HCT116 (cell line): Measurements from ENCODE around the gene CPT1A. TPM values are rescaled to one million over a fixed set of nuclear protein-coding genes. Genes with fewer than 3 reads are reported as not detected.

ENCODE experiments used
- ATAC-seq: fragments of 200-7000 bp; cut with Tn5 transposase; 2 replicates; pipeline ENCODE4 v1.9.1; 2020; ENCODE audit warnings: mild to moderate bottlenecking, moderate library complexity
- BruUV-seq: library from RNA; stranded (reverse); fragments of 400-500 nt; replicated peaks from 2 replicates; lab custom pipeline; 2021; lab: Mats Ljungman, UMichigan
- CTCF ChIA-PET: fragments of 300-600 bp; sonication (Branson Sonifier 250); formaldehyde crosslinking; loops from one replicate; lab custom pipeline; 2021; ENCODE audit warnings: antibody characterized with exemption; lab: Charles Lee
- POLR2A ChIA-PET: fragments of 300-600, 350-600 bp; sonication (Branson Sonifier 250); formaldehyde crosslinking; loops from one replicate; lab custom pipeline; 2021; ENCODE audit warnings: antibody characterized with exemption; lab: Charles Lee
- RAD21 ChIA-PET, 2 experiments: fragments of 300-600 bp; sonication (Branson Sonifier 250); formaldehyde crosslinking; loops; one replicate each; lab custom pipeline; 2023; ENCODE audit warnings: low total read pairs in 2 of 2; ENCODE audit not compliant: uncharacterized antibody in 2 of 2, unreplicated experiment in 2 of 2, low non-redundant PET in 1 of 2; lab: Charles Lee
- DNase-seq: peaks from one replicate; pipeline ENCODE4 v3.0.0-alpha.2; 2010; ENCODE audit warnings: low read depth, low spot score
- H2AFZ ChIP-seq: fragments of 200-600 bp; shearing (Covaris generic), sonication (generic); 2 replicates; pipeline ENCODE4 v1.6.1; 2017; ENCODE audit warnings: low read depth, mixed run types, mixed read lengths, antibody characterized with exemption, low read length; ENCODE audit not compliant: poor library complexity, severe bottlenecking
- H3K27ac ChIP-seq: 2 replicates; pipeline ENCODE4 v1.5.1; 2012; ENCODE audit warnings: low read depth, low read length
- H3K27me3 ChIP-seq: fragments of 200-600 bp; sonication (generic); 2 replicates; pipeline ENCODE4 v1.6.1; 2016; ENCODE audit warnings: mixed run types, low read length, mixed read lengths; ENCODE audit not compliant: insufficient read depth
- H3K36me3 ChIP-seq, 2 experiments: fragments of 200-500 bp in 1 of 2; fragments of 200-600 bp in 1 of 2; sonication (Bioruptor generic) in 1 of 2; sonication (generic) in 1 of 2; 2 replicates each; pipeline versions ENCODE4 v1.5.1 to v1.6.1; 2014 to 2016; ENCODE audit warnings: low read length in 2 of 2, inconsistent platforms in 1 of 2, mixed read lengths in 1 of 2, mixed run types in 1 of 2; ENCODE audit not compliant: insufficient read depth in 2 of 2, control insufficient read depth in 1 of 2
- H3K4me1 ChIP-seq, 2 experiments: fragments of 200-600 bp in 1 of 2; sonication (generic) in 1 of 2; 2 replicates each; pipeline versions ENCODE4 v1.5.1 to v1.6.1; 2012 to 2017; ENCODE audit warnings: low read length in 2 of 2, inconsistent platforms in 1 of 2, mild to moderate bottlenecking in 1 of 2, mixed read lengths in 1 of 2, mixed run types in 1 of 2, moderate library complexity in 1 of 2; ENCODE audit not compliant: insufficient read depth in 2 of 2, control insufficient read depth in 1 of 2
- H3K4me2 ChIP-seq: fragments of 200-600 bp; sonication (generic); 2 replicates; pipeline ENCODE4 v1.6.1; 2017; ENCODE audit warnings: mixed run types, low read length, mixed read lengths
- H3K4me3 ChIP-seq, 2 experiments: fragments of 200-600 bp in 1 of 2; sonication (generic) in 1 of 2; replicated peaks in 1 of 2; 2 replicates each; pipeline ENCODE4 v1.5.1; 2011 to 2016; ENCODE audit warnings: low read length in 2 of 2, control low read depth in 1 of 2, low read depth in 1 of 2, mild to moderate bottlenecking in 1 of 2, mixed read lengths in 1 of 2, mixed run types in 1 of 2
- H3K79me2 ChIP-seq: fragments of 200-600 bp; sonication (generic); 2 replicates; pipeline ENCODE4 v1.6.1; 2017; ENCODE audit warnings: mild to moderate bottlenecking, mixed run types, low read length, moderate library complexity, mixed read lengths; ENCODE audit not compliant: insufficient read depth
- H3K9ac ChIP-seq: fragments of 200-600 bp; sonication (generic); 2 replicates; pipeline ENCODE4 v1.6.1; 2016; ENCODE audit warnings: low read length, mixed read lengths
- H3K9me2 ChIP-seq: fragments of 200-600 bp; sonication (generic), shearing (Covaris generic); 2 replicates; pipeline ENCODE4 v1.6.1; 2017; ENCODE audit warnings: mixed run types, mild to moderate bottlenecking, moderate library complexity; ENCODE audit not compliant: insufficient read depth
- H3K9me3 ChIP-seq, 2 experiments: fragments of 200-500 bp in 1 of 2; fragments of 200-600 bp in 1 of 2; sonication (Bioruptor generic) in 1 of 2; sonication (generic) in 1 of 2; 2 replicates each; pipeline ENCODE4 v1.6.1; 2014 to 2017; ENCODE audit warnings: low read length in 2 of 2, mixed read lengths in 2 of 2, inconsistent platforms in 1 of 2, low read depth in 1 of 2, mild to moderate bottlenecking in 1 of 2, mixed run types in 1 of 2, moderate library complexity in 1 of 2; ENCODE audit not compliant: control insufficient read depth in 1 of 2, insufficient read depth in 1 of 2
- H4K20me1 ChIP-seq: fragments of 200-600 bp; sonication (generic), shearing (Covaris generic); 2 replicates; pipeline ENCODE4 v1.6.1; 2017; ENCODE audit warnings: mixed run types, mild to moderate bottlenecking, moderate library complexity; ENCODE audit not compliant: insufficient read depth
- CBX3 ChIP-seq: IDR thresholded peaks from 2 replicates; pipeline ENCODE4 v1.6.1; 2012; ENCODE audit warnings: low read depth
- CEBPB ChIP-seq: IDR thresholded peaks from 2 replicates; pipeline ENCODE4 v1.6.1; 2012; ENCODE audit warnings: low read depth
- EGR1 ChIP-seq: IDR thresholded peaks from 2 replicates; pipeline ENCODE4 v1.6.1; 2012; ENCODE audit warnings: low read depth
- EZH2 ChIP-seq: fragments of 200-600 bp; sonication (generic); IDR thresholded peaks from 2 replicates; pipeline ENCODE4 v1.6.1; 2017; ENCODE audit warnings: antibody characterized with exemption, mixed run types
- EZH2phosphoT487 ChIP-seq: fragments of 200-600 bp; IDR thresholded peaks from 2 replicates; pipeline ENCODE4 v1.6.1; 2018; ENCODE audit warnings: antibody characterized with exemption, borderline replicate concordance
- FOSL1 ChIP-seq: IDR thresholded peaks from 2 replicates; pipeline ENCODE4 v1.6.1; 2012; ENCODE audit warnings: low read depth
- POLR2A ChIP-seq: IDR thresholded peaks from 2 replicates; pipeline ENCODE4 v1.7.0; 2011; ENCODE audit warnings: borderline replicate concordance; ENCODE audit not compliant: insufficient read depth, insufficient read length; ENCODE audit errors: extremely low read depth
- POLR2AphosphoS5 ChIP-seq: IDR thresholded peaks from 2 replicates; pipeline ENCODE4 v1.6.1; 2011; ENCODE audit warnings: mild to moderate bottlenecking, low read depth, low read length, moderate library complexity
- RAD21 ChIP-seq: IDR thresholded peaks from 2 replicates; pipeline ENCODE4 v1.6.1; 2012; ENCODE audit warnings: low read depth, mild to moderate bottlenecking
- SP1 ChIP-seq: IDR thresholded peaks from 2 replicates; pipeline ENCODE4 v1.6.1; 2012; ENCODE audit warnings: low read depth
- SRF ChIP-seq: IDR thresholded peaks from 2 replicates; pipeline ENCODE4 v1.6.1; 2012; ENCODE audit warnings: low read depth
- TCF7L2 ChIP-seq: IDR thresholded peaks from 2 replicates; pipeline ENCODE4 v1.7.0; 2011; ENCODE audit warnings: borderline replicate concordance, inconsistent platforms; ENCODE audit not compliant: insufficient read depth, insufficient read length; ENCODE audit errors: extremely low read depth
- YY1 ChIP-seq: IDR thresholded peaks from 2 replicates; pipeline ENCODE4 v1.6.1; 2011; ENCODE audit warnings: low read length, low read depth, moderate library complexity, mild to moderate bottlenecking; ENCODE audit not compliant: insufficient replicate concordance; ENCODE audit errors: extremely low read depth
- intact Hi-C: fragments of 100-400 bp; cut with micrococcal nuclease; formaldehyde crosslinking; loops from 2 replicates; pipeline ENCODE4 v1.10.0; 2022
- total RNA-seq: library from RNA; stranded (reverse); gene quantifications from one replicate; pipeline ENCODE4 v1.2.1, GENCODE V29; 2021; ENCODE audit not compliant: unreplicated experiment
- TF ChIP-seq, protein P1 (sequence below): IDR thresholded peaks from 2 replicates; pipeline ENCODE4 v1.6.1; 2011; ENCODE audit warnings: mild to moderate bottlenecking, low read length, moderate library complexity; ENCODE audit not compliant: insufficient replicate concordance; ENCODE audit errors: extremely low read depth
- TF ChIP-seq, protein P2 (sequence below): IDR thresholded peaks from 2 replicates; pipeline ENCODE4 v1.6.1; 2012; ENCODE audit warnings: low read depth
- TF ChIP-seq, protein P3 (sequence below), 3 experiments: fragments of 200-600 bp in 1 of 3; sonication (generic) in 1 of 3; IDR thresholded peaks in 2 of 3; conservative IDR thresholded peaks in 1 of 3; 2 replicates each; pipeline ENCODE4 v1.5.1; 2012 to 2017; ENCODE audit warnings: low read depth in 2 of 3, low read length in 2 of 3, antibody characterized with exemption in 1 of 3, borderline replicate concordance in 1 of 3, control low read depth in 1 of 3, mild to moderate bottlenecking in 1 of 3, mixed read lengths in 1 of 3, mixed run types in 1 of 3, moderate library complexity in 1 of 3; ENCODE audit not compliant: insufficient read depth in 1 of 3
- TF ChIP-seq, protein P4 (sequence below): IDR thresholded peaks from 2 replicates; pipeline ENCODE4 v1.6.1; 2012

CPT1A gene
- total RNA-seq, 1 experiment from 2014 or later = 54.4 TPM

DNA sequence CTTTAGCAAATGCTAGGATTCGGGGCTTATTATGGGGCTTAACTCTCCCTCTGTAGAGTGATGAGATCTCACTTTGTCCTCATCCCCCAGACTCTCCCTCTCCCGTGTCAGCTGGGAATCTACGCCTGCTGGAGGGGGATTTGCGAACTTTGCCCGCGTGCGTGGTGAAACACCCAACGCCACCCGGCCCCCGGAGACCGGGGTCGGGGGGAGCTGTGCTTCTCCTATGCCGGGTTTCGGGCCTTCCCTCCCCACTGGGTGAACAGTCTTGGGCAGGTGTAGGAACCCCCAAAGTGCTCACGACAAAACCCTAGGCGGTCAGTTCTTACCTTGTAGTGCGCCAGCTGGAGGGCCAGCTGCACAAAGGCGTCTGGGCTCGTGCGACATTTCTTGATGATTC, 68.8 kb downstream of the CPT1A start:
- Histone ChIP-seq H3K9me2 (no peaks in the 10 kb centered on the region), H3K4me3 (no peak overlapping the region), H2AFZ (no peak overlapping the region)
- TF ChIP-seq CEBPB = no peak
- TF ChIP-seq SP1 = no peak
- TF ChIP-seq POLR2AphosphoS5 = no peak
- TF ChIP-seq, protein P1, sequence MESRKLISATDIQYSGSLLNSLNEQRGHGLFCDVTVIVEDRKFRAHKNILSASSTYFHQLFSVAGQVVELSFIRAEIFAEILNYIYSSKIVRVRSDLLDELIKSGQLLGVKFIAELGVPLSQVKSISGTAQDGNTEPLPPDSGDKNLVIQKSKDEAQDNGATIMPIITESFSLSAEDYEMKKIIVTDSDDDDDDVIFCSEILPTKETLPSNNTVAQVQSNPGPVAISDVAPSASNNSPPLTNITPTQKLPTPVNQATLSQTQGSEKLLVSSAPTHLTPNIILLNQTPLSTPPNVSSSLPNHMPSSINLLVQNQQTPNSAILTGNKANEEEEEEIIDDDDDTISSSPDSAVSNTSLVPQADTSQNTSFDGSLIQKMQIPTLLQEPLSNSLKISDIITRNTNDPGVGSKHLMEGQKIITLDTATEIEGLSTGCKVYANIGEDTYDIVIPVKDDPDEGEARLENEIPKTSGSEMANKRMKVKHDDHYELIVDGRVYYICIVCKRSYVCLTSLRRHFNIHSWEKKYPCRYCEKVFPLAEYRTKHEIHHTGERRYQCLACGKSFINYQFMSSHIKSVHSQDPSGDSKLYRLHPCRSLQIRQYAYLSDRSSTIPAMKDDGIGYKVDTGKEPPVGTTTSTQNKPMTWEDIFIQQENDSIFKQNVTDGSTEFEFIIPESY = no peak
- no peak for TF ChIP-seq EZH2phosphoT487
- TF ChIP-seq FOSL1 = no peak
- TF ChIP-seq EGR1 = no peak
- TF ChIP-seq, protein P2, sequence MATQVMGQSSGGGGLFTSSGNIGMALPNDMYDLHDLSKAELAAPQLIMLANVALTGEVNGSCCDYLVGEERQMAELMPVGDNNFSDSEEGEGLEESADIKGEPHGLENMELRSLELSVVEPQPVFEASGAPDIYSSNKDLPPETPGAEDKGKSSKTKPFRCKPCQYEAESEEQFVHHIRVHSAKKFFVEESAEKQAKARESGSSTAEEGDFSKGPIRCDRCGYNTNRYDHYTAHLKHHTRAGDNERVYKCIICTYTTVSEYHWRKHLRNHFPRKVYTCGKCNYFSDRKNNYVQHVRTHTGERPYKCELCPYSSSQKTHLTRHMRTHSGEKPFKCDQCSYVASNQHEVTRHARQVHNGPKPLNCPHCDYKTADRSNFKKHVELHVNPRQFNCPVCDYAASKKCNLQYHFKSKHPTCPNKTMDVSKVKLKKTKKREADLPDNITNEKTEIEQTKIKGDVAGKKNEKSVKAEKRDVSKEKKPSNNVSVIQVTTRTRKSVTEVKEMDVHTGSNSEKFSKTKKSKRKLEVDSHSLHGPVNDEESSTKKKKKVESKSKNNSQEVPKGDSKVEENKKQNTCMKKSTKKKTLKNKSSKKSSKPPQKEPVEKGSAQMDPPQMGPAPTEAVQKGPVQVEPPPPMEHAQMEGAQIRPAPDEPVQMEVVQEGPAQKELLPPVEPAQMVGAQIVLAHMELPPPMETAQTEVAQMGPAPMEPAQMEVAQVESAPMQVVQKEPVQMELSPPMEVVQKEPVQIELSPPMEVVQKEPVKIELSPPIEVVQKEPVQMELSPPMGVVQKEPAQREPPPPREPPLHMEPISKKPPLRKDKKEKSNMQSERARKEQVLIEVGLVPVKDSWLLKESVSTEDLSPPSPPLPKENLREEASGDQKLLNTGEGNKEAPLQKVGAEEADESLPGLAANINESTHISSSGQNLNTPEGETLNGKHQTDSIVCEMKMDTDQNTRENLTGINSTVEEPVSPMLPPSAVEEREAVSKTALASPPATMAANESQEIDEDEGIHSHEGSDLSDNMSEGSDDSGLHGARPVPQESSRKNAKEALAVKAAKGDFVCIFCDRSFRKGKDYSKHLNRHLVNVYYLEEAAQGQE = no peak
- TF ChIP-seq TCF7L2 = no peak
- no peak for TF ChIP-seq SRF
- TF ChIP-seq YY1 = no peak
- TF ChIP-seq CBX3 = no peak
- no peak for TF ChIP-seq RAD21
- TF ChIP-seq, protein P3, sequence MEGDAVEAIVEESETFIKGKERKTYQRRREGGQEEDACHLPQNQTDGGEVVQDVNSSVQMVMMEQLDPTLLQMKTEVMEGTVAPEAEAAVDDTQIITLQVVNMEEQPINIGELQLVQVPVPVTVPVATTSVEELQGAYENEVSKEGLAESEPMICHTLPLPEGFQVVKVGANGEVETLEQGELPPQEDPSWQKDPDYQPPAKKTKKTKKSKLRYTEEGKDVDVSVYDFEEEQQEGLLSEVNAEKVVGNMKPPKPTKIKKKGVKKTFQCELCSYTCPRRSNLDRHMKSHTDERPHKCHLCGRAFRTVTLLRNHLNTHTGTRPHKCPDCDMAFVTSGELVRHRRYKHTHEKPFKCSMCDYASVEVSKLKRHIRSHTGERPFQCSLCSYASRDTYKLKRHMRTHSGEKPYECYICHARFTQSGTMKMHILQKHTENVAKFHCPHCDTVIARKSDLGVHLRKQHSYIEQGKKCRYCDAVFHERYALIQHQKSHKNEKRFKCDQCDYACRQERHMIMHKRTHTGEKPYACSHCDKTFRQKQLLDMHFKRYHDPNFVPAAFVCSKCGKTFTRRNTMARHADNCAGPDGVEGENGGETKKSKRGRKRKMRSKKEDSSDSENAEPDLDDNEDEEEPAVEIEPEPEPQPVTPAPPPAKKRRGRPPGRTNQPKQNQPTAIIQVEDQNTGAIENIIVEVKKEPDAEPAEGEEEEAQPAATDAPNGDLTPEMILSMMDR (IDR thresholded peaks at IDR 0.05 in 2 of 3, conservative IDR thresholded peaks at IDR 0.05 in 1 of 3; ENCODE audit: borderline replicate concordance in 1 of 3, insufficient read depth in 1 of 3, low read depth in 2 of 3, low read length in 2 of 3) = no peak
- TF ChIP-seq, protein P4, sequence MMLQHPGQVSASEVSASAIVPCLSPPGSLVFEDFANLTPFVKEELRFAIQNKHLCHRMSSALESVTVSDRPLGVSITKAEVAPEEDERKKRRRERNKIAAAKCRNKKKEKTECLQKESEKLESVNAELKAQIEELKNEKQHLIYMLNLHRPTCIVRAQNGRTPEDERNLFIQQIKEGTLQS = no peak
- no peak for TF ChIP-seq EZH2
- no peak for TF ChIP-seq POLR2A
- TF ChIP-seq, all 23 proteins: peak for 0
- RAD21 ChIA-PET = no interaction called here
- H3K4me1 ChIP-seq = peaks cover 18 to 24% of the 10 kb centered on the region in 2 experiments
- intact Hi-C loops = no loop called here
- ATAC-seq (no peak), DNase-seq (no peak)
- CTCF ChIA-PET = no interaction called here
- peaks cover 21 to 29% of the 10 kb centered on the region in 2 experiments; a peak in 3 of 4 replicates for H3K36me3 ChIP-seq
- BruUV-seq = no TSS peak
- H3K27me3 ChIP-seq = no peaks in the 10 kb centered on the region
- no peaks in the 10 kb centered on the region for H3K79me2 ChIP-seq
- POLR2A ChIA-PET = no interaction called here
- no peak overlapping the region for H3K4me2 ChIP-seq
- H4K20me1 ChIP-seq = no peaks in the 10 kb centered on the region
- no peak overlapping the region for H3K9ac ChIP-seq
- H3K27ac ChIP-seq = no peak overlapping the region
- no peaks in the 10 kb centered on the region for H3K9me3 ChIP-seq
